22Rv1 (cell line): ENCODE results near the gene CD300E.

Experiments used
- CTCF ChIP-seq: fragments of 450-650 bp; IDR thresholded peaks from 2 replicates; pipeline ENCODE4 v1.5.1; 2017; ENCODE audit warnings: mild to moderate bottlenecking
- ZFX ChIP-seq: fragments of 450-650 bp; IDR thresholded peaks from 2 replicates; pipeline ENCODE4 v1.6.1; 2017; ENCODE audit warnings: antibody characterized with exemption, borderline replicate concordance

GRCh38 chr17:74591503-74591902 is 32.0 kb downstream of the CD300E start:
- TF ChIP-seq CTCF (no peak), ZFX (no peak)
